HG03064 (cell line): ENCODE measurements around the gene GBP7.
"Not testable (repeated sequence)": the region's sequence is repeated elsewhere in the genome, so short reads cannot be mapped to it uniquely, and the experiment has no call there.

Source experiments
- ATAC-seq: cut with Tn5 transposase; IDR thresholded peaks from one replicate; pipeline ENCODE4 v1.9.1; 2021; ENCODE audit warnings: low read depth; ENCODE audit not compliant: unreplicated experiment

GBP7 gene

DNA sequence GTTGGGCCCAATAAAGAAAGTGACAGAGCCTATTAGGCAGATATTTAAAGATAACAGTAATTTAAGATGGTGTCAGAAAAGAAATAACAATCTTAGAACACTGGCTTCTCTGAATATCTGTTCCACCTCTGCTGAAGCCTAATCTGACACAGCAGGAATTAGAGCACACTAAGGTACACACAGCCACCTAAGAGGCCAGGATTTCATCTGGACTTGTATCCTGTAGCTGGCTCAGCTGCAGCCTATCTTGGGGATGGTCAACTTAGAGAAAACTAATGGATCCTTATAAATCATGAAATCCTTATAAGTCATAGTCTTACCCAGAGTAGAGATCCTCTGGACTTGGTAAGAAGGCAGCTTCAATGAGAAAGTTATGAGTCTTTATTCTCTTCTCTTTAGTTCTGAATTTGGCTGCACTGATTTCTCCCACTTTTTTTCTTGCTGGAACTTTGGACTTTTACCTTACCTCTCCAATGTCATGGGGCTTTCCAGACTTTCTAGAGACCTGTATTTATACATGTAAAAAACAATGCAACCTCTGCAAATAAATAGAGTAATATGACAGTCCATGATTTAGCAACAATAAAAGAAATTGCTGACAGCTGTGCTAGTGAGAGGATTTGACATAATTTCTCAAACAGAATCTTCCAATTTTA lies at the start of gene GBP7:
TSS of gene GBP7 (minus strand) at position 403 of the 656 bp plus-strand sequence. CDS start 4,068 bp downstream, outside the sequence.
- ATAC-seq: no peak

DNA sequence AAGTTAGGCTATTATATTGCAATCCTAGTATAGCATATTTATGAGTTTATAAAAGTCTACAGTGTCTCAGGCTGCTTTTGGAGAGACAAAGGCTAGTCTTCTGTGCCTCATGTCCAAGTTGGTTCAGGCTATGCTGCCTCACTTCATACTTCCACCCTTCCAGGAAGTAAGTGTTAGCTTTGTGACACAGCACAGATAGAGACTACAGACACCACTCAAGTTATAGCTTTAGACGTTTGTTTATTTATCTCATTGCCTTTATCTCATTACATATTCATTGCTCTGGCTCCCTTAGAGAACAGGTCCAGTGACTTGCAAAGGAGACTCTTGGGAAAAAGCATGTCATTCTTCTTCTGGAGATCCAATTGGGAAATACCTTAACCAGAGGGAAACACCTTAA lies 45.5 kb upstream of the GBP7 start:
- no peak for ATAC-seq

- not testable (repeated sequence) for ATAC-seq
These were observed 44.0 kb upstream of the GBP7 start for GRCh38 chr1:89219851-89220250.

DNA sequence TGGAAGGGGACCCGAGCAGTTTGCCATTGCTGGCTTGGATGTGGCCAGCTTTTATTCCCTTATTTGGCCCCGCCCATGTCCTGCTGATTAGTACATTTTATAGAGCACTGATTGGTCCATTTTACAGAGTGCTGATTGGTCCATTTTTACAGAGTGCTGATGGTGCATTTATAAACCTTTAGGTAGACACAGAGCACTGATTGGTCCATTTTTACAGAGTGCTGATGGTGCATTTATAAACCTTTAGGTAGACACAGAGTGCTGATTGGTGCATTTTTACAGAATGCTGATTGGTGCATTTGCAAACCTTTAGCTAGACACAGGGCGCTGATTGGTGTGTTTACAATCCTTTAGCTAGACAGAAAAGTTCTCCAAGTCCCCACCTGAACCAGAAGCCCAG lies 43.1 kb upstream of the GBP7 start:
- ATAC-seq: not testable (repeated sequence)

GRCh38 chr1:89213347-89213746 lies 37.5 kb upstream of the GBP7 start:
- ATAC-seq: no peak

GRCh38 chr1:89211035-89211634 lies 35.3 kb upstream of the GBP7 start:
- no peak for ATAC-seq

DNA sequence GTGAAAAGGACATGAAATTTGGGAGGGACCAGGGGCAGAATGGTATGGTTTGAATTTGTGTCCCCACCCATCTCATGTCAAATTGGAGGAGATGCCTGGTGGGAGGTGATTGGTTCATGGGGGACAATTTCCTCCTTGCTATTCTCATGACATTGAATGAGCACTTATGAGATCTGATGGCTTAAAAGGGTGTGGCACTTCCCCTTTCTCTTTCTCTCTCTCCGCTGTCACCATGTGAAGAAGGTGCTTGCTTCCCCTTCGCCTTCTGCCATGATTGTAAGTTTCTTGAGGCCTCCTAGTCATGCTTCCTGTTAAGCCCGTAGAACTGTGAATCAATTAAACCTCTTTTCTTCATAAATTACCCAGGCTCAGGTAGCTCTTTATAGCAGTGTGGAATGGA lies 30.6 kb upstream of the GBP7 start:
- no peak for ATAC-seq

DNA sequence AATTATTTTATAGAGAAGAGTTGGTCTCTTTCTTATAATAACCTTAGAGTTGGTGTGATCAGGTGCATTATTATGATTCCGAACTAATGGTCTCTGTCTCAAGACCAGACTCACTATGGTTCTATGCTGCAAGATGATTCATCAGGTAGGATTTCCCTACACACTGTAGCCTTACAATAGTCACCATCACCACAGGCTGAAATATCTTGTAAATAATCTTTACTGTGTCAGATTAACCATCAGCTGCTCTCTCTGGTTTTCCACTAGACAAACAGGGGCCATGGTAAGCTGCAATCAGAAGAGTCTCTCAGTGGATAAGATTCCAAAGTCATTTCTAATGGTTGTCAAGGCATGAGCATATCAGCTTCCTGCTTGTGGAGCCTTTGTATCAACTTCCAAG lies 27.4 kb upstream of the GBP7 start:
- ATAC-seq: no peak

DNA sequence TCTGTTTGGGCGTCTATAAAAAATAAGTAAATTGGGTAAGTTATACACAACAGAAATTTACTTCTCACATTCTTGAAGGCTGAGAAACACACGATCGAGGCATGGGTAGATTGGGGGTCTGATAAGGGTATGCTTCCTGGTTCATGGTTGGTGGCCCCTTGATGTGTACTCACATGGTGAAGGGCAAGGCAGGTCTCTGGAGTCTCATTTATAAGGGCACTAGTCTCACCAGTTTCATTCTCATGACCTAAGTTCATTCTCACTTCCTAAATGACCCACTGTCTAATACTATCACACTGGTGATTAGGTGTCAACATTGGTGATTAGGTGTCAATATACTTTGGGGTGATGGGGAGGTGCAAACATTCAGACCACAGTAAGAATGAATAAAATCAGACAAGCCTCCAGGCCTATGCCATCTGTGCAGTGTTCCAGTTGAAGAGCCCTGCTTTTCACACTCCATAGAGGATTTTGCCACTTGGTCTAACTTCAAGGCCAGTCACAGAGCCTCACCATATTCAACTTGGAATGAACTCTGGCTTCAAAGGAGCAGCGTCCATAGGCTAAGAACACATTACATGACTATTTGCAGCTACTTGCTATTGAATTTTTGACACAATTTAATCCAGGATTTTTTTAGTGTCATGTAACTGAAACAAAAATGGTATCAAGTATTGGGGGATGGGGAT lies 25.4 kb upstream of the GBP7 start:
- peak; percentile 68 for ATAC-seq

GRCh38 chr1:89200663-89201062 lies 24.9 kb upstream of the GBP7 start:
- no peak for ATAC-seq

DNA sequence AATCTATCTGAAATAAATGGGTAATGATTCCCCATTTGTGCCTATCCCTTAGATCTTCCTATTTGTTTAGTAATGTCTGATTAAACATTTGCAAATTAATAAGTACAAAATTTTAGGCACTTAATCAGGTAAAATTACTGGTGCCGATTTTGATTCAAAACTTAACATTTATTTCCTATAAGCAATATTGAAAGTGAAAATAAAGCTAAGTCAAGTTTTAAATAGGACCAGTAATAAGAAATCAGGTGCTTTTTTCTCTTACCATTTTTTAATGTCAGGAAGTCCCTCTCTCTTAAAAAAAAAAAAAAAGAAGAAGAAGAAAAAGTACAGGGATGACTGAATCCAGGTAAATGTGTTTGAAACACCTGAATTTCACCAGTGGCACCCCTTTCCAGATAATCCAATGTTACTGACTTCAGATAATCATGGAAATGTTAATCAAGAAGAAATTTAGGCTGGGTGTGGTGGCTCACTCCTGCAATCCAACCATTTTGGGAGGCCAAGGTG lies 23.8 kb upstream of the GBP7 start:
- ATAC-seq: no peak

GRCh38 chr1:89198491-89199072 lies 22.8 kb upstream of the GBP7 start, which contains the start of gene GBP4:
Gene GBP4, minus strand, starts transcription at chr1:89198942. Its CDS starts 108 bp downstream, at chr1:89198834.
- ATAC-seq: peak; percentile 39

DNA sequence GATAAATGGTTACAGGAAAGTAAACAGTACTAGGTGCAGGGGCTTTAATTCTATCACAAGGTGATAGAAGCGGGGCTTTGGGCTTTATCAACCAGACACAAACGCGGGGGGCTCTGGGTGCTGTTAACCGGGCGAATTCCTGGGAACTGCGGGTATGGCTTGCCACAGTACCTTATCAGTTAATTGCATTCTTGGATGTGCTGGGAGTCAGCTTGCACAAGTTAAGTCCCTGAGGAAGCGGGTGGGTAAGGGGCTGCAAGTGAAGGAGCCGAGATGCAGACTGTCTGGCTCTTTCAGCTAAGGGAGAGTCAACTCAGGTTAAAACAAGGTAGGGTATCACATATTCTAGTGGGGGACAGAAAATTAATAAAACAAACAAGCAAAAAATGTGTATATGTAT lies 22.3 kb upstream of the GBP7 start:
- no peak for ATAC-seq

DNA sequence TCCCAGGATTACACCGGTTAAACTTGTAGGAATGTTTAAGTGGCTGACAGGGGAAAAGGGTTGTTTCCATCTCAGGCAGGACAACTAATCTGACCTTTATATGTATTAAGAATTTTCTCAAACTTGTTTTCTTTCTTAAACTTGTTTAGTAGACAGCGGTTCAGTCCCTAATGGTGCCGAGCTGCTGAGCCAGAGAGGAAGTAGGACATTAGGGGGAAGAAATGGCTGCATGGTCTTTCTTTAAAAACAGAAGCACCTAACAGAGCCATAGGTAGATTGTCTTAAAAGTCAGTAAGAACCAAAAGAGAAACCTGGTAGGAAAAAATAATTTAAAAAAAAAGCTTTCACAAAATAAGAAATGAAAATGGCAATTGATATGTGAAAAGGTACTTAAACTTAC lies 19.7 kb upstream of the GBP7 start:
- no peak for ATAC-seq

DNA sequence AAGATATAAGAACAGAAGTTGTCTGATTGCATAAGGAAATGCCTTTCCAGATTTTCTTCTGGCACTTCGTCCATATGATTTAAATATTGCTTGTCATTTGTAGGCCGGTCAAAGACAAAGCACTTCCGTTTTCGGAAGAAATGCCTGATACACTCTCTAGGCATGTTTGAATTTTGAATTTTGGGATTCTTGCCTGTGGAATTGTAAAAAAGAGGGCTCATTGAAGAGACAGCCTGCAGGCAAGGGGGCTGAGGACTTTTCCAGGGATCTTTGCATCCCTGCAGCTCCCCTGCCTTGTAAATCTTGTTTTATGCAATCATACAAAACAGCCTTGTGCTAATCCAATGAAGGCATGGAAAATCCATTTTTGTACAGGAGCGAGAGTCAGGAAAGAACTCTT lies 15.5 kb upstream of the GBP7 start:
- no peak for ATAC-seq

GRCh38 chr1:89190017-89190416 lies 14.2 kb upstream of the GBP7 start:
- no peak for ATAC-seq

DNA sequence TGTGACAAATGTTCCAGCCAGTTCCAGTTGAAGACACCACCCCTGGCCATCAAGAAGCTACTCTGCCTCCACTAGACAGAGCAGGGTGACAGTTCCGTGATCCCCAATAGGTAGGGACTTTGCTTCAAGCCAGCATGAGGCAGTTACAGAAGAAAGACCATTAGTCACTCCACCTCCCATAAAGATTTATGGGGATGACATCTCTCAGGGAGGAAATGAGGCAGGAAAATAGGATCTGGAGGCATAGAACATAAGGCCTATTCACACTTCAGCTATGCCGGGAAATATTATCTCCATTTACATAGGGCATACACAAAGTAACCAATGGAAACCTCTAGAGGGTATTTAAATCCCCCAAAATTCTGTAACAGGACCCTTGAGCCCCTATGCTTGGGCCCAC lies 3.5 kb upstream of the GBP7 start:
- no peak for ATAC-seq

- ATAC-seq: no peak
These were observed 1.2 kb upstream of the GBP7 start for GRCh38 chr1:89176971-89177370.

GRCh38 chr1:89174491-89174890 lies 1.3 kb downstream of the GBP7 start:
- no peak for ATAC-seq

- ATAC-seq: no peak
These were observed 3.2 kb downstream of the GBP7 start for GRCh38 chr1:89172468-89173143.

GRCh38 chr1:89171067-89171438 lies 4.8 kb downstream of the GBP7 start:
- no peak for ATAC-seq
